IPS-15b (cell line): ENCODE results near the gene SLC12A9.

ENCODE experiments used
- H3K27me3 ChIP-seq: one replicate; pipeline ENCODE4 v1.6.1; 2013; ENCODE audit warnings: low read length; ENCODE audit not compliant: control insufficient read depth, insufficient read depth
- H3K36me3 ChIP-seq: one replicate; pipeline ENCODE4 v1.6.1; 2013; ENCODE audit warnings: low read length; ENCODE audit not compliant: control insufficient read depth, insufficient read depth
- H3K4me1 ChIP-seq: one replicate; pipeline ENCODE4 v1.6.1; 2013; ENCODE audit warnings: mild to moderate bottlenecking, low read length; ENCODE audit not compliant: control insufficient read depth, insufficient read depth
- H3K4me3 ChIP-seq: one replicate; pipeline ENCODE4 v1.5.1; 2013; ENCODE audit warnings: low read depth, low read length
- H3K9ac ChIP-seq: one replicate; pipeline ENCODE4 v1.6.1; 2013; ENCODE audit warnings: low read depth, mild to moderate bottlenecking, low read length
- H3K9me3 ChIP-seq: one replicate; pipeline ENCODE4 v1.6.1; 2013; ENCODE audit warnings: mild to moderate bottlenecking, low read length; ENCODE audit not compliant: control insufficient read depth, insufficient read depth

The SLC12A9 gene

GRCh38 chr7:100914879-100915447, 62.5 kb downstream of the SLC12A9 start:
- no peaks in the 10 kb centered on the region for H3K36me3 ChIP-seq
- H3K4me1 ChIP-seq: peaks cover 2% of the 10 kb centered on the region
- no peak overlapping the region for H3K4me3 ChIP-seq
- H3K9ac ChIP-seq: no peak overlapping the region
- no peaks in the 10 kb centered on the region for H3K27me3 ChIP-seq
- H3K9me3 ChIP-seq: no peaks in the 10 kb centered on the region
